Cardiac muscle cell (in vitro differentiated cells and primary cell): ENCODE data around the gene SCTR. TPM values are rescaled to one million over a fixed set of nuclear protein-coding genes. Genes with fewer than 3 reads are reported as not detected.

Experiments
- DNase-seq, 2 donors: peaks; one replicate each; pipeline versions ENCODE4 v3.0.0 to v3.0.0-alpha.2; 2010 to 2017; ENCODE audit warnings: low read depth in 1 of 2, low spot score in 1 of 2
- H3K27ac ChIP-seq: fragments of 200-600 bp; sonication (generic); 2 replicates; pipeline ENCODE4 v1.5.1; 2016
- H3K27me3 ChIP-seq: fragments of 200-600 bp; sonication (generic); 2 replicates; pipeline ENCODE4 v1.6.0; 2016; ENCODE audit warnings: control low read depth
- H3K36me3 ChIP-seq: fragments of 200-600 bp; sonication (generic); 2 replicates; pipeline ENCODE4 v1.5.1; 2016; ENCODE audit warnings: control low read depth
- H3K4me1 ChIP-seq: fragments of 200-600 bp; sonication (generic); 2 replicates; pipeline ENCODE4 v1.8.1; 2017; ENCODE audit warnings: low read depth, mild to moderate bottlenecking, mixed run types
- H3K4me3 ChIP-seq: fragments of 200-600 bp; sonication (generic); 2 replicates; pipeline ENCODE4 v1.5.1; 2016; ENCODE audit warnings: mild to moderate bottlenecking
- H3K9me3 ChIP-seq: fragments of 200-600 bp; sonication (generic); 2 replicates; pipeline ENCODE4 v1.5.1; 2017; ENCODE audit warnings: low read depth, mild to moderate bottlenecking, control low read depth
- CTCF ChIP-seq: IDR thresholded peaks from 2 replicates; pipeline ENCODE4 v1.5.1; 2012; ENCODE audit warnings: low read depth, mild to moderate bottlenecking, low read length
- polyA plus RNA-seq: library from polyadenylated mRNA; unstranded; fragments of >200 nt; fragmentation: Nextera tagmentation; extraction: Ambion mirVana; gene quantifications from 2 replicates; pipeline ENCODE4 v1.2.1, GENCODE V29; 2016
- total RNA-seq: library from RNA; depleted of rRNA; stranded (reverse); fragments of >200 nt; gene quantifications from 2 replicates; pipeline ENCODE4 v1.2.3, GENCODE V29; 2016

SCTR gene
- total and polyA plus RNA-seq, 2 experiments from 2014 or later, result 0.09 TPM; not detected in 1

GRCh38 chr2:119417908-119418307 is 106.4 kb downstream of the SCTR start:
- DNase-seq, result no peak
- no peak overlapping the region for H3K27ac ChIP-seq
- no peak for TF ChIP-seq CTCF
- H3K27me3 ChIP-seq, result no peaks in the 10 kb centered on the region
- H3K4me3 ChIP-seq, result no peak overlapping the region
- H3K9me3 ChIP-seq, result no peaks in the 10 kb centered on the region
- no peaks in the 10 kb centered on the region for H3K4me1 ChIP-seq
- no peaks in the 10 kb centered on the region for H3K36me3 ChIP-seq

DNA sequence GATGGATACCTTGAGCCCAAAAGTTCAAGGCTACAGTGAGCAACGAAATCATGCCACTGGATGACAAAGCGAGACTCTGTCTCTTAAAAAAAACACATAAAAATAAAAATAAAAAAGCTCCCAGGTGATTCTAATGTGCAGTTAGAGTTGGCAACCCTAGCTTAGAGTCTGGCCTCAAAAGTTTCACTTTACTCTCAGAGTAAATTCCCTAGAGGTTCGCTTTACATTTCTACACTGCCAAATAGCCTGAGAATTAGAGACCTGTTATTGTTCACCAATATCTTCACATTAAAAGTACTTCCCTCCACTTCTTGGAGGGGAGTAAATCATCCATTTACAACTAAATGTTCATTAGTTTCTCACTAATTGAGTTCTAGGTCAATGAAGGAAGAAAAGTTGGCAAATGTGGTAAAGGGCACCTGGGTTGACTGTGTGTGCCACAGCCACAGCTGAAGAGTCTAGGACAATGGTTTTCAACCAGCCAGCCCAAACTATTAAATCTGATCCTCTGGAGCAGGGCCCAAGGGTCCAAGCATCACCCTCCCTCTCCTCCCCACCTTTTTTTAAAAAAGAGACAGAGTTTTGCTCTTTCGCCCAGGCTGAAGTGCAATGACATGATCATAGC is 107.9 kb downstream of the SCTR start:
- H3K27me3 ChIP-seq, result no peaks in the 10 kb centered on the region
- no peak for DNase-seq
- TF ChIP-seq CTCF, result no peak

GRCh38 chr2:119415630-119416029 is 108.7 kb downstream of the SCTR start:
- Histone ChIP-seq H3K9me3 (no peaks in the 10 kb centered on the region), H3K4me1 (no peaks in the 10 kb centered on the region), H3K4me3 (no peak overlapping the region), H3K27ac (no peak overlapping the region), H3K36me3 (no peaks in the 10 kb centered on the region), H3K27me3 (no peaks in the 10 kb centered on the region)
- DNase-seq, result no peak
- no peak for TF ChIP-seq CTCF

More for the DNA sequence above, 107.9 kb downstream of the SCTR start:
- Histone ChIP-seq H3K4me3 (no peak overlapping the region), H3K4me1 (no peaks in the 10 kb centered on the region), H3K9me3 (no peaks in the 10 kb centered on the region), H3K27ac (no peak overlapping the region), H3K36me3 (no peaks in the 10 kb centered on the region)

GRCh38 chr2:119414894-119415293 is 109.4 kb downstream of the SCTR start:
- no peak overlapping the region for H3K4me3 ChIP-seq
- no peak for TF ChIP-seq CTCF
- no peak for DNase-seq
- H3K27ac ChIP-seq, result no peak overlapping the region
- H3K27me3 ChIP-seq, result no peaks in the 10 kb centered on the region
- no peaks in the 10 kb centered on the region for H3K9me3 ChIP-seq
- H3K4me1 ChIP-seq, result no peaks in the 10 kb centered on the region
- no peaks in the 10 kb centered on the region for H3K36me3 ChIP-seq

GRCh38 chr2:119409506-119409905 is 114.8 kb downstream of the SCTR start:
- H3K27me3 ChIP-seq, result no peaks in the 10 kb centered on the region
- no peak overlapping the region for H3K27ac ChIP-seq
- no peak overlapping the region for H3K4me3 ChIP-seq
- no peak for TF ChIP-seq CTCF
- no peaks in the 10 kb centered on the region for H3K36me3 ChIP-seq
- DNase-seq, result no peak
- H3K9me3 ChIP-seq, result no peaks in the 10 kb centered on the region
- H3K4me1 ChIP-seq, result peaks cover 3% of the 10 kb centered on the region

GRCh38 chr2:119408221-119408619 is 116.1 kb downstream of the SCTR start:
- H3K27ac ChIP-seq, result no peak overlapping the region
- TF ChIP-seq CTCF, result no peak
- H3K27me3 ChIP-seq, result no peaks in the 10 kb centered on the region
- no peaks in the 10 kb centered on the region for H3K36me3 ChIP-seq
- no peaks in the 10 kb centered on the region for H3K9me3 ChIP-seq
- peaks cover 3% of the 10 kb centered on the region for H3K4me1 ChIP-seq
- no peak overlapping the region for H3K4me3 ChIP-seq
- DNase-seq, result no peak
